K562 (cell line): ENCODE results near the gene TANC1. TPM values are rescaled to one million over a fixed set of nuclear protein-coding genes. Genes with fewer than 3 reads are reported as not detected.

Experiments used
- ELF2 ChIP-seq: fragments of 250-450 bp; sonication (Bioruptor Pico); IDR thresholded peaks from 2 replicates; pipeline ENCODE4 v1.5.0; 2021; ENCODE audit warnings: mild to moderate bottlenecking
- ERF ChIP-seq: fragments of 450-650 bp; formaldehyde crosslinking; IDR thresholded peaks from 2 replicates; pipeline ENCODE4 v1.4.0; 2020; ENCODE audit warnings: mild to moderate bottlenecking, mixed read lengths
- KHSRP ChIP-seq: fragments of 450-650 bp; IDR thresholded peaks from 2 replicates; pipeline ENCODE4 v1.6.1; 2017
- MEF2D ChIP-seq: conservative IDR thresholded peaks from 2 replicates; pipeline ENCODE4 v1.6.1; 2016; ENCODE audit warnings: low read depth, missing genetic modification characterization, missing compliant biosample characterization
- MYC ChIP-seq, 2 experiments: fragments of 250-450 bp in 1 of 2; sonication (Bioruptor Pico) in 1 of 2; IDR thresholded peaks; 2 replicates each; pipeline versions ENCODE4 v1.5.1 to v1.6.1; 2012 to 2021; ENCODE audit warnings: low read depth in 2 of 2, borderline replicate concordance in 1 of 2, improper control_type of control experiment in 1 of 2, low read length in 1 of 2, mild to moderate bottlenecking in 1 of 2, moderate library complexity in 1 of 2
- PHB2 ChIP-seq: fragments of 450-650 bp; IDR thresholded peaks from 2 replicates; pipeline ENCODE4 v1.6.1; 2017; ENCODE audit warnings: low read depth
- PHTF2 ChIP-seq: fragments of 250-450 bp; sonication (Bioruptor Pico); IDR thresholded peaks from 2 replicates; pipeline ENCODE4 v1.5.0; 2021; ENCODE audit warnings: mild to moderate bottlenecking
- SAFB ChIP-seq: fragments of 200-400 bp; formaldehyde crosslinking; IDR thresholded peaks from 2 replicates; pipeline ENCODE4 v1.6.1; 2017; ENCODE audit warnings: low read depth, low read length, borderline replicate concordance
- SMARCC2 ChIP-seq: fragments of 450-650 bp; IDR thresholded peaks from 2 replicates; pipeline ENCODE4 v1.6.1; 2017; ENCODE audit warnings: antibody characterized with exemption, moderate library complexity, mild to moderate bottlenecking, low read depth
- TEAD1 ChIP-seq, 2 experiments: fragments of 450-650 bp in 1 of 2; sonication (generic) in 1 of 2; formaldehyde crosslinking; IDR thresholded peaks; 2 replicates each; pipeline versions ENCODE4 v1.4.0 to v1.8.0; 2020 to 2022; ENCODE audit warnings: mild to moderate bottlenecking in 2 of 2, missing genetic modification reagents in 1 of 2
- ZBTB8A ChIP-seq: fragments of 450-650 bp; IDR thresholded peaks from 2 replicates; pipeline ENCODE4 v1.6.1; 2018; ENCODE audit warnings: mild to moderate bottlenecking, moderate library complexity; ENCODE audit not compliant: partially characterized antibody
- polyA plus RNA-seq, 8 experiments: library from polyadenylated mRNA; depleted of rRNA in 4 of 8; stranded (reverse) in 5 of 8; unstranded in 3 of 8; fragments of >200 nt; fragmentation: Nextera tagmentation in 2 of 8; fragmentation: Illumina TruSeq in 1 of 8; extraction: Ambion mirVana in 2 of 8; extraction: Trizol in 1 of 8; gene quantifications; 2 replicates each; pipeline versions ENCODE4 v1.2.1 to v1.2.3, GENCODE V29; 2011 to 2014; ENCODE audit warnings: inconsistent platforms in 1 of 8, missing spikeins in 1 of 8
- total RNA-seq, 7 experiments: library from RNA; depleted of rRNA in 6 of 7; stranded (reverse); fragments of >200 nt in 6 of 7; fragmentation: Illumina TruSeq in 2 of 7; extraction: Trizol in 2 of 7; gene quantifications; 2 replicates each; pipeline versions ENCODE4 v1.2.1 to v1.2.3, GENCODE V29; 2011 to 2021; ENCODE audit warnings: low replicate concordance in 1 of 7
- TF ChIP-seq, protein P1 (sequence below): fragments of 200-600 bp; sonication (generic); IDR thresholded peaks from one replicate; pipeline ENCODE4 v1.6.1; 2012; ENCODE audit warnings: mild to moderate bottlenecking, low read depth, low read length, inconsistent platforms
- TF ChIP-seq, protein P2 (sequence below): fragments of 450-650 bp; formaldehyde crosslinking; IDR thresholded peaks from 2 replicates; pipeline ENCODE4 v1.4.0; 2022; ENCODE audit warnings: missing genetic modification characterization
- TF ChIP-seq, protein P3 (sequence below): fragments of 450-650 bp; IDR thresholded peaks from 2 replicates; pipeline ENCODE4 v1.6.1; 2016; ENCODE audit warnings: missing biosample characterization, missing genetic modification characterization

Gene TANC1
- total and polyA plus RNA-seq, 9 of the 15 experiments (the other 6 are each of a cell fraction or from before 2014, with no cell fraction given) = under 0.01 to 0.20 (median 0.07) TPM; not detected in 1

DNA sequence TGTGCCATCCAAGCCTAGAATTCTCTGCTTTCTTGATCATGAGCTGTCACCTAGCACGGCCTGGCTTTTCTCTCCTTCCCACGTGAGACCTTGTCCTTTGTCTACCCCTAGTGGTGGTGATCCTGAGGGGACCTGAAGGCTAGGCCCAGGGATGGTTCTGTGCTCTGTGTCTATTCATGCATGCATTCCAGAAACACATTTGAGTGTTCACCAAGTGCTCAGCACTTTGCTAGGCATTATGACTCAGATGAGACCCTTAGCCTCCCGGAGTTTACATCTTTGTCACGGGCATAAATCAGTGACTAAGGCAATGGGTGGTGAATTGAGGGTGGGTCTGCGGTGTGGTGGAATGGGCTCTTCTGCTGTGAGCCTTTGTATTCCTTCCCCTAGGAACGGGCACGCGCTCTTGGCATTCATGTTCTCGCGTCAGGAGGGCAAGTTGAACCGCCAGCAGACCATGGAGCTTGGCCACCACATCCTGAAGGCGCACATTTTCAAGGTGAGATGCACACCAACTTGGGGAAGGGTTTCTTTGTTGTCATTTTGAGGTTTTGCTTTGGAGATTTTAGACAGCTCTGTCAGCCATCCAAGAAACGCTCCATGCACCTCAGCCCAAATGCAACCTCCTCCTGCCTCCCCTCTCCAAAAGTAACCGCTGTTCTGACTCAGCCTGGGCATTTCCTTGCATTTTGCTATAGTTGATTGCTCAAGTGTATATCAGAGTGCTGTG lies 217.1 kb downstream of the TANC1 start (continued):
- TF ChIP-seq, protein P1, sequence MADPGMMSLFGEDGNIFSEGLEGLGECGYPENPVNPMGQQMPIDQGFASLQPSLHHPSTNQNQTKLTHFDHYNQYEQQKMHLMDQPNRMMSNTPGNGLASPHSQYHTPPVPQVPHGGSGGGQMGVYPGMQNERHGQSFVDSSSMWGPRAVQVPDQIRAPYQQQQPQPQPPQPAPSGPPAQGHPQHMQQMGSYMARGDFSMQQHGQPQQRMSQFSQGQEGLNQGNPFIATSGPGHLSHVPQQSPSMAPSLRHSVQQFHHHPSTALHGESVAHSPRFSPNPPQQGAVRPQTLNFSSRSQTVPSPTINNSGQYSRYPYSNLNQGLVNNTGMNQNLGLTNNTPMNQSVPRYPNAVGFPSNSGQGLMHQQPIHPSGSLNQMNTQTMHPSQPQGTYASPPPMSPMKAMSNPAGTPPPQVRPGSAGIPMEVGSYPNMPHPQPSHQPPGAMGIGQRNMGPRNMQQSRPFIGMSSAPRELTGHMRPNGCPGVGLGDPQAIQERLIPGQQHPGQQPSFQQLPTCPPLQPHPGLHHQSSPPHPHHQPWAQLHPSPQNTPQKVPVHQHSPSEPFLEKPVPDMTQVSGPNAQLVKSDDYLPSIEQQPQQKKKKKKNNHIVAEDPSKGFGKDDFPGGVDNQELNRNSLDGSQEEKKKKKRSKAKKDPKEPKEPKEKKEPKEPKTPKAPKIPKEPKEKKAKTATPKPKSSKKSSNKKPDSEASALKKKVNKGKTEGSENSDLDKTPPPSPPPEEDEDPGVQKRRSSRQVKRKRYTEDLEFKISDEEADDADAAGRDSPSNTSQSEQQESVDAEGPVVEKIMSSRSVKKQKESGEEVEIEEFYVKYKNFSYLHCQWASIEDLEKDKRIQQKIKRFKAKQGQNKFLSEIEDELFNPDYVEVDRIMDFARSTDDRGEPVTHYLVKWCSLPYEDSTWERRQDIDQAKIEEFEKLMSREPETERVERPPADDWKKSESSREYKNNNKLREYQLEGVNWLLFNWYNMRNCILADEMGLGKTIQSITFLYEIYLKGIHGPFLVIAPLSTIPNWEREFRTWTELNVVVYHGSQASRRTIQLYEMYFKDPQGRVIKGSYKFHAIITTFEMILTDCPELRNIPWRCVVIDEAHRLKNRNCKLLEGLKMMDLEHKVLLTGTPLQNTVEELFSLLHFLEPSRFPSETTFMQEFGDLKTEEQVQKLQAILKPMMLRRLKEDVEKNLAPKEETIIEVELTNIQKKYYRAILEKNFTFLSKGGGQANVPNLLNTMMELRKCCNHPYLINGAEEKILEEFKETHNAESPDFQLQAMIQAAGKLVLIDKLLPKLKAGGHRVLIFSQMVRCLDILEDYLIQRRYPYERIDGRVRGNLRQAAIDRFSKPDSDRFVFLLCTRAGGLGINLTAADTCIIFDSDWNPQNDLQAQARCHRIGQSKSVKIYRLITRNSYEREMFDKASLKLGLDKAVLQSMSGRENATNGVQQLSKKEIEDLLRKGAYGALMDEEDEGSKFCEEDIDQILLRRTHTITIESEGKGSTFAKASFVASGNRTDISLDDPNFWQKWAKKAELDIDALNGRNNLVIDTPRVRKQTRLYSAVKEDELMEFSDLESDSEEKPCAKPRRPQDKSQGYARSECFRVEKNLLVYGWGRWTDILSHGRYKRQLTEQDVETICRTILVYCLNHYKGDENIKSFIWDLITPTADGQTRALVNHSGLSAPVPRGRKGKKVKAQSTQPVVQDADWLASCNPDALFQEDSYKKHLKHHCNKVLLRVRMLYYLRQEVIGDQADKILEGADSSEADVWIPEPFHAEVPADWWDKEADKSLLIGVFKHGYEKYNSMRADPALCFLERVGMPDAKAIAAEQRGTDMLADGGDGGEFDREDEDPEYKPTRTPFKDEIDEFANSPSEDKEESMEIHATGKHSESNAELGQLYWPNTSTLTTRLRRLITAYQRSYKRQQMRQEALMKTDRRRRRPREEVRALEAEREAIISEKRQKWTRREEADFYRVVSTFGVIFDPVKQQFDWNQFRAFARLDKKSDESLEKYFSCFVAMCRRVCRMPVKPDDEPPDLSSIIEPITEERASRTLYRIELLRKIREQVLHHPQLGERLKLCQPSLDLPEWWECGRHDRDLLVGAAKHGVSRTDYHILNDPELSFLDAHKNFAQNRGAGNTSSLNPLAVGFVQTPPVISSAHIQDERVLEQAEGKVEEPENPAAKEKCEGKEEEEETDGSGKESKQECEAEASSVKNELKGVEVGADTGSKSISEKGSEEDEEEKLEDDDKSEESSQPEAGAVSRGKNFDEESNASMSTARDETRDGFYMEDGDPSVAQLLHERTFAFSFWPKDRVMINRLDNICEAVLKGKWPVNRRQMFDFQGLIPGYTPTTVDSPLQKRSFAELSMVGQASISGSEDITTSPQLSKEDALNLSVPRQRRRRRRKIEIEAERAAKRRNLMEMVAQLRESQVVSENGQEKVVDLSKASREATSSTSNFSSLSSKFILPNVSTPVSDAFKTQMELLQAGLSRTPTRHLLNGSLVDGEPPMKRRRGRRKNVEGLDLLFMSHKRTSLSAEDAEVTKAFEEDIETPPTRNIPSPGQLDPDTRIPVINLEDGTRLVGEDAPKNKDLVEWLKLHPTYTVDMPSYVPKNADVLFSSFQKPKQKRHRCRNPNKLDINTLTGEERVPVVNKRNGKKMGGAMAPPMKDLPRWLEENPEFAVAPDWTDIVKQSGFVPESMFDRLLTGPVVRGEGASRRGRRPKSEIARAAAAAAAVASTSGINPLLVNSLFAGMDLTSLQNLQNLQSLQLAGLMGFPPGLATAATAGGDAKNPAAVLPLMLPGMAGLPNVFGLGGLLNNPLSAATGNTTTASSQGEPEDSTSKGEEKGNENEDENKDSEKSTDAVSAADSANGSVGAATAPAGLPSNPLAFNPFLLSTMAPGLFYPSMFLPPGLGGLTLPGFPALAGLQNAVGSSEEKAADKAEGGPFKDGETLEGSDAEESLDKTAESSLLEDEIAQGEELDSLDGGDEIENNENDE = no peak
- TF ChIP-seq PHTF2 (CRISPR knock-in tag) (no peak), KHSRP (no peak), PHB2 (no peak), TEAD1 (CRISPR knock-in tag; IDR thresholded peaks at IDR 0.05) (0 out of 4 replicates have a peak, but pooled peaks of 1 of the 2 experiments have one; percentile 38), ELF2 (CRISPR knock-in tag) (no peak), SAFB (no peak), ZBTB8A (no peak), MEF2D (tag) (no peak), ERF (CRISPR knock-in tag) (no peak), SMARCC2 (no peak), MYC (IDR thresholded peaks at IDR 0.05; ENCODE audit: low read depth, low read length) (0 out of 2 replicates have a peak, but pooled peaks have one; percentile 30), MYC (CRISPR knock-in tag; IDR thresholded peaks at IDR 0.05; ENCODE audit: borderline replicate concordance, low read depth) (no peak)
- TF ChIP-seq, protein P2, sequence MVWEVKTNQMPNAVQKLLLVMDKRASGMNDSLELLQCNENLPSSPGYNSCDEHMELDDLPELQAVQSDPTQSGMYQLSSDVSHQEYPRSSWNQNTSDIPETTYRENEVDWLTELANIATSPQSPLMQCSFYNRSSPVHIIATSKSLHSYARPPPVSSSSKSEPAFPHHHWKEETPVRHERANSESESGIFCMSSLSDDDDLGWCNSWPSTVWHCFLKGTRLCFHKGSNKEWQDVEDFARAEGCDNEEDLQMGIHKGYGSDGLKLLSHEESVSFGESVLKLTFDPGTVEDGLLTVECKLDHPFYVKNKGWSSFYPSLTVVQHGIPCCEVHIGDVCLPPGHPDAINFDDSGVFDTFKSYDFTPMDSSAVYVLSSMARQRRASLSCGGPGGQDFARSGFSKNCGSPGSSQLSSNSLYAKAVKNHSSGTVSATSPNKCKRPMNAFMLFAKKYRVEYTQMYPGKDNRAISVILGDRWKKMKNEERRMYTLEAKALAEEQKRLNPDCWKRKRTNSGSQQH = no peak
- TF ChIP-seq, protein P3, sequence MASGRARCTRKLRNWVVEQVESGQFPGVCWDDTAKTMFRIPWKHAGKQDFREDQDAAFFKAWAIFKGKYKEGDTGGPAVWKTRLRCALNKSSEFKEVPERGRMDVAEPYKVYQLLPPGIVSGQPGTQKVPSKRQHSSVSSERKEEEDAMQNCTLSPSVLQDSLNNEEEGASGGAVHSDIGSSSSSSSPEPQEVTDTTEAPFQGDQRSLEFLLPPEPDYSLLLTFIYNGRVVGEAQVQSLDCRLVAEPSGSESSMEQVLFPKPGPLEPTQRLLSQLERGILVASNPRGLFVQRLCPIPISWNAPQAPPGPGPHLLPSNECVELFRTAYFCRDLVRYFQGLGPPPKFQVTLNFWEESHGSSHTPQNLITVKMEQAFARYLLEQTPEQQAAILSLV = no peak
